ENCODE measurements around the gene POU3F4.

The POU3F4 gene

DNA sequence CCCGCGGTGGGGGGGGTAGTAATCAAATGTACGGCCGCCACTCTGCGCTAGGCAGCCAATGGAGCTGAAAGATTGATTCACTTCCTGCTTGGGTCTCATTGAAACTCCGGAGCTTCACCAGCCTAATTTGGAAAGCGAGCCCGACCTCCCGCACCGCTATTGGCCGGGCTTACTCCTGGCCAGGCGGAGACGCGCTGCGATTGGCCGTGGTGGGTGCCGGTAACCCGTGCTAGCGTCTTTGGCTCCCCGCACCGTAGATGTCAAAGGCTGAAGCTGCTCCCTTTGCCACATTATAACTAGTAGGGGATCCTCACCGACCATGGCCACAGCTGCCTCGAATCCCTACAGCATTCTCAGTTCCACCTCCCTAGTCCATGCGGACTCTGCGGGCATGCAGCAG lies at the start of gene POU3F4:
Gene POU3F4 (plus strand): TSS at position 285 of the 400 bp plus-strand sequence. CDS start 35 bp downstream, at position 320.
- no peak for DNase-seq

DNA sequence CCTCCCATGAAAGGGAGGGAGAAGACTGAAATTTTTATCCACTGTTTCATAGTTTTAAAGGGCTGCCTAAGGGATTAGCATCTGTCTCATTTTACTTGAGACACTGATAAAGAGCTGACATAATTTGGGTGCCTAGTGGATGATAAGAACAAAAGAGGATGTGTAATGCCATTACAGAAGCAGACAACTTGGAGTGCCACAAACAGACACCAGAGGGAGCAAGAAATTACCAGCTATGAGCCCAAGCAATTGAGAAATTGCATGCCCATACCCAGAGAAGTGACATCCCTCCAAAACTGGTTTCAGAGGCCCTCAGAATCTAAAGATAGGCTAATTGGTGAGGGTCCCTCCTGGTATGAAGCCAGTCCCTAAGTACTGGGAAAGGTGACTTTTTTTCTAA lies 38.5 kb upstream of the POU3F4 start:
- DNase-seq: no peak

DNA sequence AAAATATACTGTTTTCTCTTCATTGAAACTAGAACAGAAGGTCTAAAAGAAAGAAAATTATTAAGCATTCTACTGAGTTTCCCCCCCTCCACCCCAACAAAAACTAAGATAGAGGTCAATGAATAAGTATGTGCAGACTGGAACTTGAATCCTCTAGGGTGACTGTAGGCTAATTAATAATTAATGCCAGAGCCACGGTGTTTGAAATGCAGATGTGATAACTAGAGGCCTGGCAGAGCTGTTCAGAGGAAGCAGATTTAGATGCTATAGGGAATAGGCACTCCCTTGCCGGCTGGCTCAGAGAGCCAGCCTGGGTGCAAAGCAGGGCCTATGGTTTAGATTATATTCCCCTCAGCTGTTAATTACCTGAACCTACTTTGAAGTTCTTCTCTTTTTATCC lies 12.2 kb upstream of the POU3F4 start:
- DNase-seq: no peak

DNA sequence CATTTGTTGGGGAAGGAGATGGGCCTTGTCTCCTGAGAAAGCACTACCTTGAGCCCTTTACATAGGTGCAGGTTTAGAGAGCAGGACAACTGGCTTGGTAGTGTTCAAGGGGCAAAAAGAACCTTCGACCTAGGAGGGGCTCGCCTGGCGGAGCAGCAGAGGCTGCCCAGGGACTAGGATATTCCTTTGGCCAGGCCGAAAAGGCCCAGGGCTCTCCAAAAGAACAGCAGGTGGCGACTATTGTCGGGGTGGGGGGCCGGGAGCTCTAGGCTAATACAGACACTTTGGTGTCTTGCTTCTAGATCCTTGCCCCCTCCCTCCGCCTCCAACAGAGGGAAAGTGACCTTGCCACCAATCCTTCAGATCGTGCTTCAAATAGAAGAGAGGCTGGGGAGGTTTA lies 7.1 kb upstream of the POU3F4 start:
- no peak for DNase-seq

DNA sequence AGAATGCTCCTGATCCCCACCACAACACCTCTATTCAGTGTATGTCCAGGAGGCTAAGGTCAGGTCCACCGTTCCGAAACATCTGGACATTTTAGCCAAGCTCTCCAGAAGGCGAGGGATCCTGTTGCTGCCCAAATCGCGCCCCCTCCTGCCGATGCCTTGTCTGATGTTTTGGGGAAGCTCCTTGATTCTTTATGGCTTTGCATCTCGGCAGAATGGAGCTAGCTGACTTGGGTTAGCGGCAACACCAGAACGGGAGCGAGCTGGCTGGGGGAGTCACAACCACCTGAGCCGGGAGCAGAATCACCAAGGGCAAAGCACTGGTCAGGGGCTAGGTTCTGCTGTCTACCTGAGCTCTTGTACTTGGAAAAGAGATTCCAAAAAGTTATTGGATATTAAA lies 6.6 kb upstream of the POU3F4 start:
- no peak for DNase-seq

DNA sequence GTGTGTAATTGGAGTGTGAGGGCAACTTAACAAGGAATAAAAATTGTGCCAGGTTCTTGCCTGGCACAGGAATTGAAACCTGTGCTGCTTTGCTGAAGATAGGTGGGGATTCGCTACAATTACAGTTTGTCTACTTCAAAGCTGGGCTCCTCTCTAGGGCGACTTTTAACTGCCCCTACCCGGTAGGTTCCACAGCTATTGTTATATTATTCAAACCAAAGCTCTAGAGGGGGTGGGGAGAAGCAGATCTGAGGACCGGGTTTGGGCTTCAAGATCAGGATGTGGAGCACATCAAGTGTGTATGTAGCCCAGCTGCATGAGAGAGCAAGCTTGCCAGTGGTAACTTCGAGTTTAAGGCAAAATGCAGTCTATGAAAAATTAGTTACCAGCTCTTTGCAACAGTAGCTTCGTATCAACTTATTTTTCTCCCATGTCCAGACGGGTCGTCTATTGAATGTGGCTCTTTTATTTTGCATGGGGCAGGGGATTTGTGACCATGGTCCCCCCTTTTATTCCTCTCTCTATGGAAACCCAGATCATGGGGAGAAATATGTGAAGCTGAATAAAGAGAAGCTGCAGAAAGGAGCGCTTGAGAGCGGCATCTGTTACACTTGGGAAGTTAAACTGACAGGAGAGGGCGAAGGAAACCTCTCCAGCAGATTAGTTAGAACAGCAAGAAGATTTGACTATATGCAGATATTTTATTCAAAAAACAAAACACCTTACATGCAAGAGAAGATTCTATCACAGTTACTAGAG lies 3.2 kb upstream of the POU3F4 start:
- no peak for DNase-seq

DNA sequence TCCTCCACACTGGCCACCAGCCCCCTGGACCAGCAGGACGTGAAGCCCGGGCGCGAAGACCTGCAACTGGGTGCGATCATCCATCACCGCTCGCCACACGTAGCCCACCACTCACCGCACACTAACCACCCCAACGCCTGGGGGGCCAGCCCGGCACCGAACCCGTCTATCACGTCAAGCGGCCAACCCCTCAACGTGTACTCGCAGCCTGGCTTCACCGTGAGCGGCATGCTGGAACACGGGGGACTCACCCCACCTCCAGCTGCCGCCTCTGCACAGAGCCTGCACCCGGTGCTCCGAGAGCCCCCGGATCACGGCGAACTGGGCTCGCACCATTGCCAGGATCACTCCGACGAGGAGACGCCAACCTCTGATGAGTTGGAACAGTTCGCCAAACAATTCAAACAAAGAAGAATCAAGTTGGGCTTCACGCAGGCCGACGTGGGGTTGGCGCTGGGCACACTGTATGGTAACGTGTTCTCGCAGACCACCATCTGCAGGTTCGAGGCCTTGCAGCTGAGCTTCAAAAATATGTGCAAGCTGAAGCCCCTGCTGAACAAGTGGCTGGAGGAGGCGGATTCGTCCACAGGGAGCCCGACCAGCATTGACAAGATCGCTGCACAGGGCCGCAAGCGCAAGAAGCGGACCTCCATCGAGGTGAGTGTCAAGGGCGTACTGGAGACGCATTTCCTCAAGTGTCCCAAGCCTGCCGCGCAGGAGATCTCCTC lies 600 bp downstream of the POU3F4 start:
- DNase-seq: no peak

DNA sequence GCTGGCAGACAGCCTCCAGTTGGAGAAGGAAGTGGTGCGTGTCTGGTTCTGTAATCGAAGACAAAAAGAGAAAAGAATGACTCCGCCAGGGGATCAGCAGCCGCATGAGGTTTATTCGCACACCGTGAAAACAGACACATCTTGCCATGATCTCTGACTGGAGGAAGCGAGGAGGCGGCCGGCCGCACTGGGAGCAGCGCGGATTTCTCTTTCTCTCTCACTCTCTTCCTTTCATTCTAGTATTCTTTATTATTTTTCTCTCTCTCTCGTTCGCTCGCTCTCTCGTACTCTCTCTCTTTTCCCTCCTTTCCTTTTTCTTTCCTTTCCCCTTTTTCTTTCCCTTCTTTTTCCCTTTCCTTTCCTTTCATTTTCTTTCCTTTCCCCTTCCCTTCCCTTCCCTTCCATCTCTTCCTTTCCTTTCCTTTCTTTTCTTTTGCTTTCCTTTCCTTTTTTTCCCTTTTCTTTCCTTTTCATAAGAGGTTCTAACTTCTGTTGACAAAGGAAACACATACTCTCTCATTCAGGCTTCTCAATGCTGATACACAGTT lies 1.2 kb downstream of the POU3F4 start:
- no peak for DNase-seq

DNA sequence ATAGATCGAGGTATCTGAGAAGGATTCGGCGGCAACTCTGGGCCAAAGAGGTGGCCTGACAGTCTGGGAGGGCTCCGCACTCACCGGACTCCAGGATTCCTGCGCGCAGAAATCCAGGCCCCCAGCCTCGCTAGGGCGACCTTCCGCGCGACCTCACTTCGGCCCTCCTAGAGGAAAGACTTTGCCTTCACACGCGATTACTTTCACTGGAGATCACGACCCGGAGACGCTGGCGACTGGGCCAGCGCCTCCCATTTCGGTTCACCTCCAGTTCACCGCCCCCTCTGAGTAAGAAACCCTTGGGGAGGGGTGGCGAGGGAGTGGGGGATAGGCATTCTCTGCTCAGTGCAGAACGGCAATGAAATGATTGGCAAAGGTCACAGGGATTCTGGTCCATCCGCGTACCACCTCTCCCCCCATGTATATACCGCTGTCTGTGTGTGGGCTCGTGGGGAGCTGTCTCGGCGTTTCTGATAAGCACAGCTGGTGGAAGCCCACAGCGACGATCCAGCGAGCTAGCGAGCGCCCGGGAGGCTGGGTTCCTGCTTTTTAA lies 2.5 kb downstream of the POU3F4 start:
- DNase-seq: no peak

DNA sequence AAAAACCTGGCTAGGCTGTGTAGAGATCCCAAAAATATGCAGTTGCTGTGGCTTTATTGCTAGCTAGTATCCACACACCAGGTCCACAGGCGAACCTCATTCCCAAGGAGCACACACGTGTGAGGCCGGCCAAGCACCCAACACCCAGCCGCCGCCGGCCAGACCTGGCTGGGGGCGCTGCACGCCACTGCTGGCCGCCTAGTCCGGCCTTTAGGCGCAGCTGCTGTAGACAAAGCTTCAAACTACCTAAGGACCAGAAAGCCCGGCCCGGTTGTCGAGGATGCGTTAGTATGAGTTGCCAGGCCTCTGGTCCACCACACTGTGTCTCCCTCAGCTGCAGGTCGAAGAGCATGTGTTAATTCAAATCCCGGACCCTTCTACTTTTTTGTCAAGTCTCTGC lies 3.1 kb downstream of the POU3F4 start:
- no peak for DNase-seq

DNA sequence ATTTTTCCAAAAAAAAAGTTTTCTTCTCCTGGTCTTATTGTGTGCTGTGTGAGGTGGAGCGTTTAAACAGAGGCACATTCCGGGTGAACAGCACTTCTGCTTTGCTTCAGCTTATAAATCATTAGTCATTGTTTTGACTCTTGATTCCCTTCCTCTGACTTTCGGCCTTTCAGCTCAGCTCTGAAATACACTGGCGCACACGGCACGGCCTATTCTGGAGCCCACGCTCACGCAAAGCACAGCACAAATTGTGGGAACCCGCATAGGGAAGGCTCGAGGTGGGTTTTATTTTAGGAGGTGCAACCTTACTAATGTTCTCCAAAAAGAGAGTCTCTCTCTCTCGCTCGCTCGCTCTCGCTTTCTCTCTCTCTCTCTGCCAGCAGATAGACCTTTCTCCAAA lies 4.0 kb downstream of the POU3F4 start:
- DNase-seq: no peak

DNA sequence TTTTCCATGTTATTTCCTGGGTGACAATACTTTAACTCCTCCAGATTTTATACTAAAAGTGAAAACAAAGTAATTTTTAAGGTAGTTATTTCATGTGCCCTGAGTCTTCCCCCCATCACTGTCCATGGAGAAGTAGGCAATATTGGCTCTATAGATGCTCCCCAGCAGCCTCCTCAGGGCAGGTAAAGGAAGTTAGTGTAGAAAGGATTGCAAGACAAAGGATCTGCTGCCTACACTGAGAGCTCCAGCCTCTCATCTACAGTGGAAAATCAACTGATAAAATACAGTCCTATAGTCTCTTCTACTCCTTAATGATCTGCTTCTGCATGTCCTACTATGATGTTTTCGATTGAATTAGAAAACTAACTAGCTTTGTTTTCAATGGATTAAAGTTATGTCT lies 8.5 kb downstream of the POU3F4 start:
- no peak for DNase-seq

DNA sequence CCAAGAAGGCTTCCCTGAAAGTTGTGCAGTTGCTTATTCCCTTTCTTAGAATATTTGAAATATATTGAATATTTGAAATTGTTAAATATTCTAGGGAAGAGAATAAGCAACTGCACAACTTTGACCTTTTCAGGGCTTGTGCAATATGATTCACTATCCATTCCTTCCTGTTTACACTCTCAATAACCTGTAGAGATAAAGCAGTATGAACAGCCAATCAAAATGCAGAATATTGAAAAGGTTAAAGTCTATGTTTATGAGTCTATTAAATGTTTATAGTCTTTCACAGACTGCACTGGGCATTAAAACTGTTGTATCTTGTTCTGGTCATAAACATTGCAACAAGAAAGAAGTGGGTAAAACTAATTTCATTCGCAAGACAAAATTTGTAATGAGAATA lies 13.8 kb downstream of the POU3F4 start:
- DNase-seq: no peak

DNA sequence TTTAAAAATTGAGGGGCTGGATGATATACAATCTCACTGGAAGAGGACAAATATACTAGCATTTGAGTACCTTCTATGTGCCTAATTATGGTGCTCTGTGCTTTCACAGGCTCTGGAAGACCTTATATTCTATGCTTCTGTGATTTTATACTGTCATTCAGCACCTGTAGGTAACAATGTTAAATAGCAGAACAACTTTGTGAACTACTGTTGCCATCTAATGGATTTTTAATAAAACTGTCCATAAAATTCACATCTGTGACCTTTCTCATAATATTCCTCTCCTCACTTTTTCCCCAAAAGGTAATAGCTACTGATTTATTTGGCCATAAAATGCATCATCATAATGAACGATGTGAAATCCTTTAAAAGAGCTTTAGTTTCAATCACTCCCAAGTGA lies 21.9 kb downstream of the POU3F4 start:
- DNase-seq: no peak

DNA sequence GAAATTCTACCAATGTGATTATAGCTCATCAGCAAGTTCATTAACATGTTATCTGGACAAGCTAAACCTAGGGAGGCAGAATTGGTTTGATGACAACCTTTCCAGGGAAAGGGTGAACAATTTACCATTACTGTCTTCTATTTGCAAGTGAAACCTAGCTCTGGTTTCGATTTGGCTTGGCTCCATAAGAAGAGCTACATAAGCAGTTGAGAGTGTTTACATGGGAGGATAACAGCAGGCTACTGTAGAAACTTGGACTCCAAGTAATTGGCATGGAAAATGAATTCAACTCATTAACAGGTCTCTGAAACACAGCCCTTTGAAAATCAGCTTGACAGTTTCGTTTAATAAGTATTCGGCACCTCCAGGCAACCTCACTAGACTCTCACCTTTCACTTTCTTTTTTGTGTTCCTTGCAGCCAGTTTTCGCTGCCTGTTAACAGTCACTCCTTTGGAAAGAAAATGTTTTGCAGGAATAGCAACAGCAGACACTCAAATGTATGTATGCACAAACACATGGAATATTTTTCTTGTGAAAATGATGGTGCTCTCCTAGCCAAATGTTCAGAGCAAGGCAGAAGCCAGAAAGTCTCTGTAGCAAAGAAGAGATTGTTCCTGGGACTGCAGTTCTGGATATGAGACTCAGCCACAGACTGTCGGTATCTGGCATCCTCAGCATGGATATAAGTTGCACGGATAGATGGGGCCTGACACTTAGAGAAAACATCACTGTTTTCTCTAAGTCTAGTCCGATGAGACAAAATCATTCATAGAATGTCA lies 27.5 kb downstream of the POU3F4 start:
- no peak for DNase-seq
